Fibroblast of villous mesenchyme (primary cell): ENCODE results near the gene SELENOH. TPM values are rescaled to one million over a fixed set of nuclear protein-coding genes. Genes with fewer than 3 reads are reported as not detected.
A peak's percentile ranks its signal among the peaks of the same experiment; 100 is the strongest.

Experiments used
- DNase-seq: peaks from one replicate; pipeline ENCODE4 v3.0.0-alpha.2; 2010; ENCODE audit warnings: low read depth
- H3K4me3 ChIP-seq: 2 replicates; pipeline ENCODE4 v1.5.1; 2011; ENCODE audit warnings: low read depth, mild to moderate bottlenecking, low read length
- CTCF ChIP-seq: IDR thresholded peaks from 2 replicates; pipeline ENCODE4 v1.5.1; 2012; ENCODE audit warnings: low read depth, mild to moderate bottlenecking, low read length; ENCODE audit not compliant: insufficient read depth
- total RNA-seq: library from RNA; depleted of rRNA; stranded (reverse); fragments of >200 nt; gene quantifications from 2 replicates; pipeline ENCODE4 v1.2.3, GENCODE V29; 2012

Gene SELENOH
- total RNA-seq, 1 donor = 66.9 TPM

GRCh38 chr11:57762235-57762861 is 21.1 kb downstream of the SELENOH start:
- DNase-seq = no peak
- no peak for TF ChIP-seq CTCF
- peak overlapping the region; percentile 82 for H3K4me3 ChIP-seq

GRCh38 chr11:57763568-57763967 is 22.3 kb downstream of the SELENOH start:
- peak; percentile 52 for TF ChIP-seq CTCF
- peak; percentile 50 for DNase-seq
- peak overlapping the region; percentile 82 for H3K4me3 ChIP-seq

GRCh38 chr11:57764021-57764420 is 22.7 kb downstream of the SELENOH start:
- DNase-seq = no peak
- peak overlapping the region; percentile 82 for H3K4me3 ChIP-seq
- TF ChIP-seq CTCF = no peak

GRCh38 chr11:57764566-57764965 is 23.3 kb downstream of the SELENOH start:
- H3K4me3 ChIP-seq = peak overlapping the region; percentile 82
- peak; percentile 59 for DNase-seq
- TF ChIP-seq CTCF = no peak

GRCh38 chr11:57764972-57765371 is 23.7 kb downstream of the SELENOH start:
- H3K4me3 ChIP-seq = peak overlapping the region; percentile 82
- TF ChIP-seq CTCF = no peak
- DNase-seq = no peak

- TF ChIP-seq CTCF = no peak
- DNase-seq = no peak
- H3K4me3 ChIP-seq = no peak overlapping the region
These were observed 29.5 kb downstream of the SELENOH start for GRCh38 chr11:57770793-57771192.

GRCh38 chr11:57771365-57771764 is 30.1 kb downstream of the SELENOH start:
- no peak overlapping the region for H3K4me3 ChIP-seq
- no peak for TF ChIP-seq CTCF
- DNase-seq = no peak
